ENCODE measurements around the gene CA12.
"Not testable (repeated sequence)": the region's sequence is repeated elsewhere in the genome, so short reads cannot be mapped to it uniquely, and the experiment has no call there.

Gene CA12

DNA sequence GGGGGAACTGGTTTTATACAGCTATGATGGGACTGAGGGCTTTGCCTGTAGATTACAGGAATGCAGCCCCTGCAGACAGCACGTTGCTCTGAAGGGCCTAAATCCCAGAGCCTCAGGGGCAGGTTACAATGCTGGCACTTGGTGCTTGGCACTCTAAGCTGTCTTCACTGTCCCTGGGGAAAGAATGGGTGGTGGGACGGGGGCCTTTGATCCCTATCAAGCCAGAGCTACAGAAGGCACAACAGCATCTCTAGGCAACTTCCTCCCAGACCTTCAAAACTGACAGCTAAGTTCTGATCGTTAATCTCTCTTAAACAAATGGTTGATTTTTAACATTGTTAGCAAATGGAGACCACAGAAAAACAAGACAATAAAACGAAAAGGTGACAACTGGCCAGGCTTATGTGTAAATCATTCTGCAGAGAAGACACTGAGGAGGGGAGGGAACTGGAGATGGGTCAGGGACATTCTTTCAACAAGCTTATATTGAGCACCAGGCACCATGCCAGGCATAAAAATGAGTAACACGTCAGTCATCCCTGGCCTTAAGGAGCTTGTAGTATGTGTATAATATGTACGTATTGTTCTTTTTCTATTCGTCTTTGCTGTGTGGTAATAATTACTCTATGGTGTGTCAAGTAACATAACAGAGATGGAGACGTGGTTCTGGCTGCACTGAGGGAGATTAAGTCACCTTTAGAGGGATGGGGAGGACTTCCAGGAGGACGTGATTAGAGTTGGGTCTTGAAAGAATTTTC lies 49.1 kb downstream of the CA12 start:
- DNase-seq: no peak

GRCh38 chr15:63331456-63331855 lies 50.2 kb downstream of the CA12 start:
- no peak for DNase-seq

- DNase-seq: no peak
Observed at GRCh38 chr15:63330926-63331325, 50.7 kb downstream of the CA12 start.

- DNase-seq: no peak
Observed at GRCh38 chr15:63329567-63330350, 51.9 kb downstream of the CA12 start.

GRCh38 chr15:63327648-63328421 lies 53.8 kb downstream of the CA12 start:
- no peak for DNase-seq

GRCh38 chr15:63324770-63325169 lies 56.9 kb downstream of the CA12 start:
- DNase-seq: no peak

DNA sequence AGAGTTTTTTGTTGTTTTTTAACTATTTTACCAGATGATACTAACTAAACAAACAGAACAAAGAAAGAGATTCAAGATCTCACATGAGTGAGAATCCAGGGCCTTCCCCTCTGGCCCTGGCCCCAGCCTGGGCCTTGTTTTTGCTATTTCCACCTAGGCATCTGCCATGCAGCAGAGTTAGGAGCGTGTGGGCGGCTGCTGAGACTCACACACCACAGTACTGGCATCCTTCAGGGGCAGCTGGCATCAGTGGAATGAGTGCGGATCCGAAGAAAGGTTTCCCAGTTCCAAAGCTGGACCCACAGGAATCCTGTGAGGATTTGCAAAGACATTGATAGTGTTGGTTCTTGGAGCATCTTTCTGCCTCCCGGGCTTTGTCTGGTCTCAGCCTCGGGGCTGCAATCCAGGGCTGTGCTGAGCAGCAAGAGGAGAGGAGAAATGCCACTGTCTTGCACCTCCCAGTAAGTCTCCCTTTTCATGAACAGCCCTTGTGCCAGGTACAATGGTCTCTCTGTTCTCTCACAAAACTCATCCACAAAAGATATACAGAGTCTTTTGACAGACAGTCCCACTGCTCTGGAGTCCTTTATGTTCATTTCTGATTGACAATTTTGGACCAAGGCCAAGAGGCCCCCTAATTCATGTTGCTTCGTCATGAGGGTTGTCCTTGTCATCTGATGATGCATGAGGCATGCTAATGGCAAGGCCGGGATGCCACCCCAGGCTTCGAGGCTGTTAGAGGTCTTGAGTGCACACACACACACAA lies 57.7 kb downstream of the CA12 start:
- DNase-seq: no peak

DNA sequence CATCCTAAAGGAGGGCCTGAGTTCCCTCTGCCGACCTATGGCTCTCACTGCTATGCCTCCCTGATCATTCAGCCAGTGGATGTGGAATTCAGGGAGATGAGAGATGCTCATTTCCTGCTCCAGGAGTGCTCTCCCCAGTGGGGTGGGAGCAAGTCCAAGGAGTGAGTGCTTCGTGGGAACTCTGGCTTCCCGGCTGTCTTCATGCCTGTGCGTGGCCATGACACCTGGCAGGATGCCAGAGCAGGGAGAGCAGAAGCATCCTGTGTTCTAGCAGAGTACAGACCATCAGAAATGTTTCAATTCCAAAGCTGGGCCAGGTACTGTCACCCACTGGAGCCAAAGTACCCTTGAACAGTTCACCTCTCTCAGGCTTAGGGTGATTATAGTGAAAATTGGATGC lies 59.1 kb downstream of the CA12 start:
- no peak for DNase-seq

- DNase-seq: no peak
Observed at GRCh38 chr15:63321462-63321861, 60.2 kb downstream of the CA12 start.

DNA sequence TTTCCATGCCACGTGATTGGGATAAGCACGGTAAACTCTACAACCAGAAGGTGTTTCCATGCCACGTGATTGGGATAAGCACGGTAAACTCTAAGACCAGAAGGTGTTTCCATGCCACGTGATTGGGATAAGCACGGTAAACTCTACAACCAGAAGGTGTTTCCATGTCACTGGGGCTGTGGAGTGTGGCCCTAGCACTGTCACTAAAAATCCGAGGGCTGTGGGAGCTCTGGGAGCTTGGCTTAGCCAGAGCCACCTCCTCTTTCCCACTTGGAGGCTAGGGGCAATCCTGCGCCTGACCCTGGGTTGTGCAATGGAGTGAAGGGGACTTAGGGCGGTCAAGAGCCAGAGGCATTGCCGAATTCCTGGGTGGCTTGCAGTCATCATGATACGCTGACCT lies 60.7 kb downstream of the CA12 start:
- not testable (repeated sequence) for DNase-seq

DNA sequence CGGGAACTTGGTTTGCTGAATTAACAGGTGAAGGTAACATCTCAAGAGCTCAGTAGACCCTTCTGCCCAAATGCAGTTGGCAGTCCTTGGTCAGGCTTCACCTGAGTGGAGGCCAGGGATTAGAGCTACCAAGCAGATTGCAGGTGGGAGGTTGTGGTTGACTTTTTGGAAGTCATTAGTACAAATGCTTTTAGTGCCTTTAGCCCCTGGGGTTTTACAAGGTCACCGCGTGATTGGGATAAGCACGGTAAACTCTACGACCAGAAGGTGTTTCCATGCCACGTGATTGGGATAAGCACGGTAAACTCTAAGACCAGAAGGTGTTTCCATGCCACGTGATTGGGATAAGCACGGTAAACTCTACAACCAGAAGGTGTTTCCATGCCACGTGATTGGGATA lies 61.2 kb downstream of the CA12 start:
- not testable (repeated sequence) for DNase-seq

DNA sequence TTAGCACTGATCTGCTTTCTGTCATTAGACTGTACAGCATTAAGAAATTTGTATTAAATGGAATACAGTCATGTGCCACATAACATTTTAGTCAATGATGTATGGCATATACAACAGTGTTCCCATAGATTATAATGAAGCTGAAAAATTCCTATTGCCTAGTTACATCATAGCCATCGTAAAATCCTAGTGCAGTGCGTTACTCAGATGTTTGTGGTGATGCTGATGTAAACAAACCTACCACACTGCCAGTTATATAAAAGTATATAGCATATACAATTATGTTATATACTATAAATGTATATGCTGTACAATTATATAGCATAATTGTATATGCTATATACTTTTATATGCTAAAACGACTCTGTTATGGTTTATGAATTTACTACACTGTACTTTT lies 62.6 kb downstream of the CA12 start:
- no peak for DNase-seq

DNA sequence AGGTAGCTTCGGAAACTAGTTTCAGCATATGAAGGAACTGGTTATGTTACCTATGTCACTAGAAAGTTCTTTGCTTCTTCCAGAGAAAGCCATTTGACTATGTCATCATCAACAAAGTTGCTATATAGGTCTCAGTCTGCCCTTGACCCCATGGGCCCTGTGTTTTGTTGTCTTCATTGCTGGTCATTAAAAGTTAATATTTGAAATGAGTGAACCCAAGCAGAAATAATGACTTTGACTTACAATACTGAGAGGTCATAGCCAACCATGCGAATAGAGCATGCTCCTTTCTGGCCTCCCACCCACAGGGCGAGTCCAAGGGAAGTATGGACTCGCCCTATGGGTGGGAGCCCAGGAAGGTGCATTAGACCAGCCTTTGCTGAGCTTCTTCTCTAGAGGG lies 63.3 kb downstream of the CA12 start:
- DNase-seq: no peak

GRCh38 chr15:63314409-63314808 lies 67.2 kb downstream of the CA12 start:
- DNase-seq: no peak

DNA sequence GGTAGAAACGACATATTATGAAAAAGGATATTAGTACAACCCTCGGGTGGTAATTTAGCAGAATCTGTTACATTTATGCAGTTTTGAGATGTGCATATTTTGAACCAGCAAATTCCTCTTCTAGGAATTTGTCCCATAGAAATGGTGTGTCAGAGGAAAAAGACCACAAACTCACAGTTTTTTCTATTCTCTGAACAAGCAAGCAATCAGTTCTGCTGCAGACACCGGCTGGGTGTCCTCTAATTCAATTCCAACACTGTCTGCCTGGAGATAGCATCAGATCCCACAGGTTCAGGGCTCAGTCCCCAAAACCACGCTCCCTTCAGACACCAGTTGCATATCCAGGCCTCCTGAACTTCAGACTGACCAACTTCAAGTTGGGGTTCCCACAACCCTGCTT lies 67.8 kb downstream of the CA12 start:
- no peak for DNase-seq

DNA sequence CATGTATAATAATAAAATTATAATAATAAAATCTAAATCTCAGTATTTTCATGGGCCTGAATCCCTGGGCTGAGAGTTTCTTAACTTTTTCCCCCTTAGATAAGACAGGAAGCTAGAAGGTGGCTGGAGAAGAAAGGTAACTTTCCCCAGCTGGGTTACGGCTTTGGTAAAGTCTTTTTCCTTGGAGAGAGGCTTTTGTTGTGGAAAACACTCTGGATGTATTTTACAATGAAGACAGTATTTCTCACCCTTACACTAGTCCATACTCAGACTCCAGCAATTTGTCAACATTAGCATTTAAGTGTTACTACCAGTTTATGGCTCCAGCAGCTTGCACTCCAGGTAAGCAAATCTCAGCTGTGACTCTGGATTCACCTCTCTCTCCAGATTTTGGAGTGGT lies 69.4 kb downstream of the CA12 start:
- no peak for DNase-seq

GRCh38 chr15:63310646-63311045 lies 71.0 kb downstream of the CA12 start:
- DNase-seq: no peak

DNA sequence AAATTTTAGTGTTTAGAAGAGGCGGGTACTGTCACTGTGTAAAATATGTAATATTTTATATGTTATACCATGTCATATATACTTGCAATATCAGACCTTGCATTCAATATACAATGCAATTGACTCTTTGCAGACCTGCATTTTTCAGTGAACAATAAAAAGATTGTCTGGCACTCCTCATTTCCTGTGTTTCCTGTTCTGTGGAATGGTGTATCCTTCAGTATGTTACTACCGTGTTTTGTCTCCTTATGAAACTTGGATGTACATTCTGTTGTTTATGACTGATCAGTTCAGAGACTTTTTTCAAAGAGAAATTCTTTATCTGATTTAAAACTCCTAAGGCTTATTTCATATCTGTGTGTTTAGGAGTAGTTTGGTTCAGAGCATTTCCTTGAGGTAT lies 72.7 kb downstream of the CA12 start:
- no peak for DNase-seq

GRCh38 chr15:63308491-63308890 lies 73.2 kb downstream of the CA12 start:
- DNase-seq: no peak

- no peak for DNase-seq
Observed at GRCh38 chr15:63306492-63307073, 75.1 kb downstream of the CA12 start.

DNA sequence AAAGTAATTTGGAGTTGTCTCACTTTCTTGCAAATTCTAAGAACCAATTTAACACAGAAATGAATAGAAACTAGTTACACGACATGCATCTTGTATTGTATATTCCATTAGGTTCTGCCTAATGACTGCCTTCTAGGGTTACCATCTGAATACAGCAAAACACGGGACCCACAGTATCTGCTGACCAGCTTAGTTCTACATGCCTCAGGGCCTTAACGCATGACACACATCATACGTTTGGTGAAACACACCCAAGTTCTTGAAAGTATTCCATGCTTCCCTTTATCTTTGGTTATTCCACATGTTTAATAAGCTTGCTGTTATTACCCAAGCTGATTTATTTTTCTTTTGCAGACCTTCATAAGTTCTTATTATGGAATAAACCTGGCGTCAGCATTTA lies 76.4 kb downstream of the CA12 start:
- DNase-seq: no peak

- no peak for DNase-seq
Observed at GRCh38 chr15:63301088-63301487, 80.6 kb downstream of the CA12 start.

Measured in inflammatory macrophage treated with lipopolysaccharide for 4 hours (primary cell).